Measurements from ENCODE around the gene SAP130.

DNA sequence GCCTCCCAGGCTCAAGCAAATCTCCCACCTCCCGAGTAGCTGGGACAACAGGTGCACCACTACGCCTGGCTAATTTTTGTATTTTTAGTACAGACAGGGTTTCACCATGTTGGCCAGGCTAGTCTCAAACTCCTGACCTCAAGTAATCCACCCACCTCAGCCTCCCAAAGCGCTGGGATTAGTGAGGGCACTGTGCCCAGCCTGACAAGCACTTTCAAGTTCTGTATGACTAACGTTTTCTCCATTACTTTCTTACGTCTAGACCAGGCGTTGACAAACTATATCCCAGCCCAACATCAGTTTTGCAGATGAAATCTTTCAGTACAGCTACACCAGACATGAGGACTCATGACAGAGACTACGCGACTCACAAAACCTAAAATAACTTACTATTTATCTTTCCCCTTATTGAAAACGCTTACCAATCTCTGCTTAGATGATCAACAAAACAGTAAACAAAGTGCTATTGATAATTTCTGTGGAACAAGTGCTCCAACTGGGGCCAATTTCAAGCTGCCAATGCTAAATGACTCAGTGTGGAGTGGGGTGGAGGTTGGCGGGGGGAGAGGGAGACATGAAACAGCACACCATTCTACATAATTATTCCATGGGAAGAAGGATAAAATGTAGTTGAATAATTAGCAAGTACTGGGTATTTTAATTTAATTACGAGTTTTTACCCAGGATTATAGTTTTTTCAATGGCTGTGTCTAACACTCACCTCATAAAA is 59.1 kb downstream of the SAP130 start:
- TF ChIP-seq, protein P1, sequence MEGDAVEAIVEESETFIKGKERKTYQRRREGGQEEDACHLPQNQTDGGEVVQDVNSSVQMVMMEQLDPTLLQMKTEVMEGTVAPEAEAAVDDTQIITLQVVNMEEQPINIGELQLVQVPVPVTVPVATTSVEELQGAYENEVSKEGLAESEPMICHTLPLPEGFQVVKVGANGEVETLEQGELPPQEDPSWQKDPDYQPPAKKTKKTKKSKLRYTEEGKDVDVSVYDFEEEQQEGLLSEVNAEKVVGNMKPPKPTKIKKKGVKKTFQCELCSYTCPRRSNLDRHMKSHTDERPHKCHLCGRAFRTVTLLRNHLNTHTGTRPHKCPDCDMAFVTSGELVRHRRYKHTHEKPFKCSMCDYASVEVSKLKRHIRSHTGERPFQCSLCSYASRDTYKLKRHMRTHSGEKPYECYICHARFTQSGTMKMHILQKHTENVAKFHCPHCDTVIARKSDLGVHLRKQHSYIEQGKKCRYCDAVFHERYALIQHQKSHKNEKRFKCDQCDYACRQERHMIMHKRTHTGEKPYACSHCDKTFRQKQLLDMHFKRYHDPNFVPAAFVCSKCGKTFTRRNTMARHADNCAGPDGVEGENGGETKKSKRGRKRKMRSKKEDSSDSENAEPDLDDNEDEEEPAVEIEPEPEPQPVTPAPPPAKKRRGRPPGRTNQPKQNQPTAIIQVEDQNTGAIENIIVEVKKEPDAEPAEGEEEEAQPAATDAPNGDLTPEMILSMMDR (IDR thresholded peaks at IDR 0.05), result no peak
- no peak for TF ChIP-seq POLR2A (IDR thresholded peaks at IDR 0.05)
- TF ChIP-seq POLR2AphosphoS5 (IDR thresholded peaks at IDR 0.05; ENCODE audit: insufficient read depth in 1 of 2, low read depth in 1 of 2), result peak in 1 of 2 donors; percentile 38
